NCI-H2081 treated with DMSO at 0.1 percent for 48 hours (cell line): ENCODE data around the gene ANKS4B.
"Not testable (repeated sequence)": the region's sequence is repeated elsewhere in the genome, so short reads cannot be mapped to it uniquely, and the experiment has no call there.

Source experiments
- DNase-seq: peaks from one replicate; lab custom pipeline; 2025; lab: John Stamatoyannopoulos, UW

ANKS4B gene

DNA sequence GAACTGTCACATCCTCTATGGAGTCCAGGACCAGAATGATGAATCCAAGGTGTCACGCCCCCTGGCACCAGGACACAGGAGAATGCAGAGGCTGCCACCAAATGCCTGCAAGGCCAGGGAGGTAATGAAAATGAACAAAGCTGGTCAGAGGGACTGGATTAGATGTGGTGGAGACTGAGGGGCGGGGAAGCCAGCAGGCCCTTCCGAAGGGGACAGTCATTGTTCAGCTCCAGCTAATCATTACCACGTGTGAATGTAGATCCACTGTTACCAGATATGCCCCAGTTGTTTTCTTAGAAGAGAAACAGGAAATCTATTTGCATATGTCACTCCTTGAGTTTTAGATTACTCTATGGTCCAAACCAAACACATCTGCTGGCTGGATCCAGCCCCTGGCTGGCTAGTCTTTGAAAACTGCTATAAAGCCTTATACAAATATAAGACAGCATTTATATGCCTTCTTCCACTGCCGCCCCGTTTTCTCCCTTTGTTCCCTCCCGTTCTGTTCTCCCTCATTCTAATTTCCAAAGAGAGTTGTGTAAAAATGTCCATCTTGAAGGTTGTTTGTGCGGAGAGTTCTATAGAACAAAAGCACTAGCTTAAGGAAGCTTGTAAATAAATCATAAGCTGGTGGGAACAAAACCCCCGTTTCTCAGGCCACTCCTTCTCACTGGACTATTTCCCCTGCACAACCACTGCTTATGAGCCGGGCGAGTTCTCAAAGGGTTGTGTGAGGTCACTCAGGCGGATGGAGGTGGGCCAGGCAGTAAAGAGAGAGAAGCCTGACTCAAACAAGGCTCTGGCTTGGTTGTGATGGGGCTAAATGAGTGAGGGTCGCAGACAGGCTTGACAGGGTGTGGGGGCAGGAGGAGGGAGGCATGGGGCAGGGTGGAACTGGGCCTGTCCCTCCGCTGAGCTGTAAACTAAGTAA, 30.4 kb downstream of the ANKS4B start:
- DNase-seq = no peak

DNA sequence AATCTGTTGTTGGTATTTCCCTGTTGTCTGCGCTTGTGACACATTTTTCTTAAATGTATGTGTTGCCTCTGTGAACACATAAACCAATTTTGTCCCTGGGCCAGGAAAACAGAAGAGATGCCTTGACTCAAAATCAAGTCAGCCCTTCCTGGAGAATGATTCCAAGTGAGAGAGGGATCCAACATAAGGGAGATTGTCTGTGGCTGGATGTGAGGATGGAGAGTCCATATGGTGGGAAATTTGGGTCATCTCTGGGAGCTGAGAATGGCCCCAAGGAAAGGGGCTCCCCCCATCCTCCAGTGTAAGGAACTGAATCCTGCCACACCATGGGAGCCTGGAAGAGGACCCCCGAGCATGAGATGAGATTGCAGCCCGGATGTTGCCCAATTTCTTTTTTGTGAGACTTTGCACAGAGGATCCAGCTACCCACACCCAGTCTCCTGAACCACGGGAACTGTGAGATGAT, 31.1 kb downstream of the ANKS4B start:
- no peak for DNase-seq

DNA sequence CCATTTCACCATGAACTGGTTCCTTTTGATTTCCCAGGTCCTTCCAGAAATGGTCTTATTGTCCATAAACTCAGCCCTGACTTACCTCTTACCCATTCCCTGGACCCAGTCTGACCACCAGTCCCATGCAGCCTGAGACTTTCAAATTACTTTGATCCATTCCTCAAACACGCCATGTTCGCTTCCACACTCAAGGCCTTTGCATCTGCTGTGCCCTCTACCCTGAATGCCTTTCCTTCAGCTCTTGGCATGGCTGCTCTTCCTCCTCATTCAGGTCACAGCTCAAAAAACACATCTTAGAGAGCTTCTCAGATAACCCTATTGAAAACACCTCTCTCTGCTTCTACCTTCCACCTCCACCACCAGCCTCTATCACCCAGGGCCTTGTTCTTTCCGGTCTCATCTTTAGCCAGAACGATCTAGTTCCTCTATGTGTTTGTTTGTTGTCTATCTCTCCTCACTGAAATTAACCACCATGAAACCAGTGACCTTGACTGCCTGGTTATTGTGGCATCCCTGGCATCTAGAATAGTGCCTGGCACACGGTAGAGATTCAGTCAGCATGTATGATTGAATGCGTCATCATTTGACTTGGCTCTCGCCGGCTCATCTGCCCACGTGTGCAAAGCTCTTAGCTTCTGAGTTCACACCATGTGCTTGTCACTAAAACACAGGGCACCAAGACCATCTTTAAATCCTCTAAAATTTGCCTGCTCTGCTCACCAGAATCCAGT, 31.8 kb downstream of the ANKS4B start:
- no peak for DNase-seq

DNA sequence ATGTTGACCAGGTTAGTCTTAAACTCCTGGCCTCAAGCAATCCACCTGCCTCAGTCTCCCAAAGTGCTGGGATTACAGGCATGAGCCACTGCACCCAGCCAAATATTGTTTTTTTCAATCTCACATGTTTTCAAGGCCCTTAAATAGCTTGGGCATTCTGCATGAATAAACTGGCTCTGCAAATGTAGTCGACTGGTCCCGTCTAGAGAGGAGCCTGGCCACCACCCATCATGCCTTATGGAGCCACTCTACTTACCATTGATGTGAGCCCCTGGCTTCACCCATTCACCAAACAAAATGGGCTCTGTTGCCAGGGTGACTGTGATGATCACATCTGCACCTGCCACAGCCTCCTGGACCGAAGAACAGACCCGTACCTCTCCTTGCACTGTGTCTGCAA, 33.8 kb downstream of the ANKS4B start:
- DNase-seq = no peak

DNA sequence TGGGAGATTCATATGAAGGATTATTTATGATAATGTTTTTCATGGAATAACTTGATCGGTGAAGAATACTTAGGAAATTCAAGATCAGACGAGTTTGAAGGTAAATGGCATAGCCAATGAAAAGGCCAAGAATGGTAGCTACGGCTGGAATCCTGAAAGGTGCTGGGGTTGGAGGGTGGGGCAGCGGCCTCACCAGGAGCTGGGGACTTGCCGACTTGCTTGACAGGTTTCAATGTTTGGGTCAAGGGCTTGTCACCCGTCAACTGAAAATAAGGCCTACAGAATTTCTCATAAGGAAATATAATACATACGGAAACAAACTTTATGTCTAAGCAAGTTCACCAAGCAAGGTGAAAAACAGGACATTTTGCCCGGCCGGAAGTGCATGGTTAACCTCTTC, 34.7 kb downstream of the ANKS4B start:
- DNase-seq = no peak

DNA sequence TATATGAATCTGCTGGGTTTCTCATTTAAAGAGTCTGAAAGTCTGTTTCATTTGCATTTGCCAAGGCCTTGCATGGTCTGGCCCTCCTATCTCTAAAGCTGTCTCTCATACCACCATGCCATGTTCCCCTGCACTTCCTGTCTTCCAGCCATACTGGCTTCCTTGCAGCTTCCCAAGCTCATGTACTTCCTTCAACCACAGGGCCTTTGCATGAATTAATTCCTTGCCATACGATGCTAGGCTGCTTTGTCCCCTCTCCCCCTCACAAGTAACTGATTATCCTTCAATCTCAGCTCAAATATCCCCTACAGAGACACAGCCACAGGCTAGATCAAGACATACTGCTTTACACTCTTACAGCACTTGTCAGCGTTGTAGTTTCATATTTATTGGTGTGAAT, 38.8 kb downstream of the ANKS4B start:
- no peak for DNase-seq

DNA sequence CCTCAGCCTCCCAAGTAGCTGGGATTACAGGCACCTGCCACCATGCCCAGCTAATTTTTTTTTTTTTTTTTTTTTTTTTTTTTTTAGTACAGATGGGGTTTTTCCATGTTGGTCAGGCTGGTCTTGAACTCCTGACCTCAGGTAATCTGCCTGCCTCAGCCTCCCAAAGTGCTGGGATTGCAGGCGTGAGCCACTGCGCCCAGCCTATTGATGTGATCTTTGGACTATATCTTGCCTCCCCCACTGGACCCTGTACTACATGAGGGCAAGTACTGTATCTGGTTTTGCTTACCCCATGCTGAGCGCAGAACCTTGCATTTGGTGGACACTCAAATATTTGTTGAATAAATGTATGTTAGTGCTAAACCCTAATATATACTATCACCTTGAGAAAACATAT, 39.3 kb downstream of the ANKS4B start:
- DNase-seq = not testable (repeated sequence)

DNA sequence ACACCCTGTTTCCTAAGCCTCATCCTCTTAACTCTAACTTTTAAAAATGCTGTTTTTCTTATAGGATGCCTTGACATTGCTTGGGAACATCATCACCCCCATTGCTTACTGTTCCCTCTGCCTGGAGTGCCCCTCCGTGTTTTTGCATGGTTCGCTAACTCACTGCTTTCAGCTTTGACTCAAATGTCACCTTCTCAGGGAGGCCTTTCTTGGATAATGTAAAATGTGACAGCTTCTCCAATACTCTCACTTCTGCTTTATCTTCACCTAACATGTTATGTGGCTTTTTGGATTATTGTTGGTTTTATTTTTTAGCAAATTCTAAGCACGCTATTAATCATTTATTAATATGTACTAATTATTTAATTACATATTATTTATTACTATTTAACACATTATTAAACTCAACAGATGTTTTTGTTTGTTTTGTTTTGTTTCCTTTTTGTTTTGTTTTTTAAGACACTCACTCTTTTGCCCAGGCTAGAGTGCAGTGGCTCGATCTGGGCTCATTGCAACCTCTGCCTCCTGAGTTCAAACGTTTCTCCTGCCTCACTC, 40.8 kb downstream of the ANKS4B start:
- DNase-seq = no peak

DNA sequence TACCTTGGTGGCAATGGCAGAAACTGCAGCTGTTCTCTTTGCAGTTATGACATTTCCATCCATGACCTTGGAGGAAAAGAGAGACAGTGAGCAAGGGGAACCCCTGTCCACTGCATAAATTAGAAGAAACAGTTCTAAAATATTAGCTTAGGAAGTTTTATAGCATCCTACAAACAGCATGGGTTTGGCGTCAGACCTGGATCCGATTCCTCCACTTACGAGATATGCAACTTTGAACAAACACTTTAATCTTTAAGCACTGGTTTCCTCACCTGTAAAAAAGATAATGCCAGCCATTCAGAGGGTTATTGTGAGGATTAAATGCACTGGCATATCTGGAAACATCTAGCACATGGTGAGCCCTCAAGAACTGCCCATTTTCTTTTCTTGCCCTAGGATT, 42.0 kb downstream of the ANKS4B start:
- no peak for DNase-seq

DNA sequence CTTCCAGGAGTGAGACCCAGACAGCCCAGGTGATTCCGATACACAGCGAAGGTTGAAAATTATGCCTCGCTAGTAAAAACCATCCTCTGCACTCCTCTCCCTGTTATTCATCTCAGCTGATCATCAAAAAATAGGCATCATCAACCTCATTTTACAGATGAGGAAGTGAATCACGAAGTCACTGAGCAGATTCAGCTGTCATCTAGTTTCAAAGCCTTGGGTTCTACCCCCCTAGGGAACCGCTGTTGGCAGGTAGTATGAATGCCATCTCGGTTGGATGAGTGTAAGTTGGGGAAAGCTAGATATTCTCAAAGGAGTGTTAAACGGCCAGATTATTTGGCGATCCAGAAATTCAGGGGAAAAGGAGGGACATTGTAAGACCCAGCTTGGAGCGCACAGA, 42.6 kb downstream of the ANKS4B start:
- DNase-seq = no peak

DNA sequence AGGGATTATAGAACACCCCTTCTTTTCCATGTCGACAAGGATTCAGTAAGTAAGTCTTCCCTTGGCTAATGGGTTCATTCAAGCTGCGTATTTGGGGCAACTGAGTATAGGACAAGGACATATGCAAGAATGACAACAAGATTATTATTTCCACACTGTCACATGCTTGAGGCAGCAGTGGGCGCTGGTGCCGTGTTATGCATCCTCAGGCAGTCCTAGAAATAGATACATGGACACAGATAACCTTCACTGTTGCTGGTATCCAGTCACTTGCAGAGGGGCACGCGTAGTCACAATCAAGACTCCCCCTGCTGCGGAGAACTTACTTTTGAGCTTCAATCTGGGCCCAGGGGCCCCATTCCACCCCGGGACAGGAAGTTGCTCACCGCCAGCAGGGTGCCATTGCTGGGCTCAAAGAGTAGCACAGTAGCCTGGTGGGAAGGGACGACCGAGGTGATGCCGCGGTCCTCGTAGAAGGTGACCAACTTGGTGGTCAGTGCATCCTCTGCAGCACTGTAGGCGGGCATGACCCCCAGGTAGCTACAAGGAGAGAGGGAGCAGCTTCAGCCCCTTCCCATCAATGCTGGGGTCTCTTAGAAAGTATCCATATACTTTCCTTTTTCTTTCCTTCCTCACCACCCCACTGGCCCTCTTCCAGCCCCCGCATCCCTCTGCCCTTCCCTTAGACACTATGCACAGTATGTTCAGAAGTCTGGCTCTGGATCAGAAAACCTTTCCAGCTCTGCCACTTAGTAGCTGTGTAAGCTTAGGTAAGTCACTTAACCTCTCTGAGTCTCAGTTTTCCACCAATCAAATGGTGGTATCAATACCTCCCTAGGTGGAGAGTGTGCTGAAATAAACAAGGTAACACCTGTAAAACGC, 43.8 kb downstream of the ANKS4B start:
- DNase-seq = no peak

DNA sequence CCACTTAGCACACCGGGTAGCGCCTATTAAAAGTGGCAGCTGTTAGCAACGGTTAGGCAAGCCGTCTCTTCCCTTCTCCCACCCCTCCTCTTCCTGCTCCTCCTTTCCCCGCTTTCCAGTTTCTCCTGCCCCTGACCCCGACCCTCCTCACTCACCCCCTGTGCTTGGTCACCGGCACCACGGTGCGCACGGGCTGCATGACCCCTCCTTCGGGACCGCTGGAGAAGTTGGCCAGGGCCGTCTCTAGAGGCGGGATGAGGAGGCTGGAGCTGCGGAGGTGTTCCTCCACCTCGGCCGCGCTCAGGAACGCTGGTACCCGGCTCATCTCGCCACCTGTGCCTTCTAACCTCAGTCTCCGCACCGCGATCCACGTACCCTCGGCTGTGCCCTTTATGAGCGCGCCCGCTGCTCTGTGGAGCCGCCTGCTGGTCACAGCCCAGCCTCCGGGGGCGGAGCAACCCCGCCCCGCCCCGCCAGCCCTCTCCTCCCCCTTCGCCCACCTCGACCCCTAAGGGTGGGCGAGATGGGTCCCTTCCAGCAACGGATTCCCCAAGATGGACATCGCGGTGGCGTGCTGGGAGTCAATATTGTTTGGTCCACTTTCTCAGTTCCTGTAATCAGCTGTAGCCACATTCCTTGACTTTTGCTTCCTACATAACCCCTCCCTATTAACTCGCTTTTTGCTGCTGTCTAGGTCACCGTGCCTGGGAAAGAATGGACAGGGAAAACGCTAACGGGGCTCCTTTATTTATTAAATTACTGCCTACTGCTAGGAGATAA, 44.6 kb downstream of the ANKS4B start, which contains the start of gene CRYM:
TSS of gene CRYM (minus strand) at position 364 of the 780 bp plus-strand sequence. CDS start at position 325, 39 bp downstream.
- DNase-seq = no peak

DNA sequence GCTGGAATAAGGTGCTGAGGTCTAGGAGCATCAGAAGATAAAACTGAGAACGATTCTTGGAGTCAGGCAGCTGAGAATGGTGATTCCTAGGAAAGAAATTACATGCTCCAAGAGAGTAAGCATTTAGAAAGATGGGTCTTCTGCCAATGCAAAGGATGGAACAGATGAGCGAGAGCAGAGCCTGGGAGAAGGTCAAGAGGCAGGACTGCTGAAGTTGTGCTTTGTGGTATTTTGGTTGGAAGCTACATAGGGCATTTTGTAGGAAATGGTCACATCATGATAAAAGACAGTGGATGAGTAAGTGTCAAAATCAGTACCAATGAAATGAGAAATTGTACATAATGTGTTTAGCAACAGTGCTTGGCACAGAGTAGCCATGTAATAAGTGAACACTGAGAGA, 46.0 kb downstream of the ANKS4B start:
- no peak for DNase-seq

DNA sequence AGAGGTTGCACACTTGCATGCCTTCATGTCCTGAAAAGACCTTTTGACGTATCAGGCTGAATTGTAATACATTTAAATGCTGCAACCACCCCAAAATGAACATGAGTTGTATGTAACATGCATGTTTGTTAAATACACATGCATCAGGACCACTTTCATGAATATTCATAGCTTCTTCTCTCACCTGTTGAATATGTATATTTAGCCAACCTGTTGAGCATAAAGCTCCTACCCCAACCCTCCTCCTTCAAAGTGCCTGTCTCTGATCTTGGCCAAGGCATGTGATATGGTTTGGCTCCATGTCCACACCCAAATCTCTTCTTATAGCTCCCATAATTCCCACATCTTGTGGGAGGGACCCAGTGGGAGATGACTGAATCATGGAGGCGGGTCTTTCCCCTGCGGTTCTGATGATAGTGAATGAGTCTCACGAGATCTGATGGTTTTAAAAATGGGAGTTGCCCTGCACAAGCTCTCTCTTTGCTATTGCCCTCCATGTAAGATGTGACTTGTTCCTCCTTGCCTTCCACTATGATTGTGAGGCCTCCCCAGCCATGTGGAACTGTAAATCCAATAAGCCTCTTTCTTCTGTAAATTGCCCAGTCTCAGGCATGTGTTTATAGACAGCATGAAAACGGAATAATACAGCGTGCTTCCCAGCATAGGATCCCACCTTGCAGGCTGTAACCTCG, 48.3 kb downstream of the ANKS4B start:
- no peak for DNase-seq

DNA sequence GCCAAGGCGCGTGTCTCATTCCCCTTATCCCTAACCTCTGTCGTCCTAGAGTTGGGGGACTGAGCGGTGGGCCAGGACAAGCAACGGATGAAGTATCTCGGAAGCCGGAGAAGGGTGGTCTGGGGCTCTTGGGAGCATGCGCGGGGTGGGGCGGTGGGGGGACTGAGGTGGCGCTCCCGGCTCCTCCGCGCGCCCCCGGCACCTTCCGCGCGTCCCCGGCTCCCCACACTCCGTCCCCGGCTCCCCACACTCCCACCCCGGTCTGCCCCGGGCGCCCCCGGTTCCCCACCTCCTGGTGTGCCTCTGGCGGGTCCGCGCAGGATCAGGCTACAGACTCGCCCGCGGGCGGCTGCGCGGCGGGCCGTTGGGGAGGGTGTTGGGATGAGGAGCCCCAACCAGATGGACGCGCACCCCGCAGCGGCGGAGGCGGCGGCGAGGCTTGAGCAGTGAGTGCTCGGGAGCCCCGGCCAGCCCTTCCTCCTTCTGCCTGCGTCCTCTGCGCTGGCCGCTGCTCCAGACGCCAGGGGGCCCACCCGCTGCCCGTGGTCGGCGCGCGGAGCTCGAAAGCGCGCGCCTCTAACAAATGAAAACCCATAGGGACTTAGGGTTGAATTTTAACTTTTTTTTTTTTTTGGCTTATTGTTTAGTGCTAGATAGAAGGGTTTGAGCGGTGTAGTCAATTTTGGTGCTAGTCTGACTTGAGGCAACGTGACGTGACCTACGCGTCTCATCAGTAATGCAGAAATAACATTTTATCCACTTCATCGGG, 50.2 kb downstream of the ANKS4B start:
- no peak for DNase-seq

DNA sequence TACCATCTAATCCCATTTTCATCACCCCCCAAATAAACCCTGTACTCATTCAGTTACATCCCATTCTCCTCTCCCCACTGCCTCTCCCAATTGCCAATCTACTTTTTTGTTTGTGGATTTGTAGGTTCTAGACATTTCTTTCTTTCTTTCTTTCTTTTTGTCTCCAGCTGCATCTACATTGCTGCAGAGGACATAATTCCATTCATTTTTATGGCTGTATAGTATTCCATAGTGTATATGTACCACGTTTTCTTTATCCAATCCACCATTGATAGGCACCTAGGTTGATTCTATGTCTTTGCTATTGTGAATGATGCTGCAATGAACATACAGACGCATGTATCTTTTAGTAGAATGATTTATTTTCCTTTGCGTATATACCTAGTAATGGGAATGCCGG, 50.9 kb downstream of the ANKS4B start:
- no peak for DNase-seq

DNA sequence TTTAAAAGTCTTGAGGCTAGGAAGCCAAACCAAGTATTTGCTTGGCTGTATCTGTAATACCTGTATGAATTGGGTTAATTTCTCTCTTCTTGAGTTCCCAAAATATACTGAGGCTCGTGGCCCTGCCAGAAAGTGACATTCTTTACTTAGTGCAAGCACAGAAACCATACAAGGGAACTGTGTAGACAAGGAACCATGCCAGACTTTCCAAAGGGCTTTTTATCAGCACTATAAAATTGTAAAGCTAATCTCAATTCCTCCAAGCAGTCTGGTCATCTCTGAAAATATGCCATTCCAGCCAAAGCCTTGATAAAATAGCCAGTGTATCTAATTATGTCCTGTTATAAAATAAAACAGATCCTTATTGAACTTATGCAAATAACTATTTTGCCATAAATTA, 51.8 kb downstream of the ANKS4B start:
- no peak for DNase-seq

DNA sequence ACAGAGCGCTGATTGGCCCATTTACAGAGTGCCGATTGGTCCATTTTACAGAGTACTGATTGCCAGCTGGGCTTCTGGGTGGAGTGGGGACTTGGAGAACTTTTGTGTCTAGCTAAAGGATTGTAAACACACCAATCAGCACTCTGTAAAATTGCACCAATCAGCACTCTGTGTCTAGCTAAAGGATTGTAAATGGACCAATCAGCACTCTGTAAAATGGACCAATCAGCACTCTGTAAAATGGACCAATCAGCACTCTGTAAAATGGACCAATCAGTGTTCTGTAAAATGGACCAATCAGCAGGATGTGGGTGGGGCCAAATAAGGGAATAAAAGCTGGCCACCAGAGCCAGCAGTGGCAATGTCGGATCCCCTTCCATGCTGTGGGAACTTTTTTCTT, 56.3 kb downstream of the ANKS4B start:
- DNase-seq = not testable (repeated sequence)

DNA sequence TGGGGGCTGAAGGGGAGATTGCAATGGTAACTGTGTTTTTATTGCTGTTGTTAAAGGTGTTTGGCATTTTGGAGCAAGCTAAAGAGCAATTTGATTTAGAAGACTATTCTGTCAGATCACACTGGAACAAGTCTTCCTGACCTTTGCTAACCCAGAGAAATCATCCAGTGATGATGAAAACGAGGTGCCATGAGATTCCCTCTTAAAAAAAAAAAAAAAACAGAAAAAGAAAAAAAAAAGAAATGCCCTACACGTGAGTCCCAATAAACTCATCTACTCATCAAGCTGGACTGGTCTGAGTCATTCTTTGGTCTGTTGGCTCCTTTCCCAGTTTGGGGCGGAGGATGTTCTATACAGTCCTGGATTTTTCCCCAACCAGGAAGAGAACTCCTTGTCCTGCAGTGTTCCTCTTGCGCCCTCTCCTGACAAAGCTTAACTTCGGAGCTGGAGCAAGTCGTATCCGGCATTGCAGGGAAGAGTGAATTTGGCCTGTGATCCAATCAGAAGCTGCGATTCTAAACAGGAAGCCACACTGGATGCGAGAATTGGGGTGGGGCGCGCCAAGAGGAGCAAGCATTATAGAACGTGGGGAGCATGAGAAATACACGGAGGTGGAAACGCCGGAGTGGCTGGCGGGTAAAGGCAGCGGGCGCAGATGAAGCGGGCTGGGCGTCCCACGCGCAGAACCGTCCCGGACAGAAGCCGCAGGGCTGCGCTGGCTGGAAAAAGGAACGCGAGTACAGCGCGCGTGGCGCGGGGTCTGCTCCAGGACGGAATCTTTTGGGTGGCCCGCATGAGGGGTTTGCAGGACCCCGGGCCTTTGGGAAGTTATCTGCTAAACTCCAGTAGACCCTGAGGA, 67.0 kb downstream of the ANKS4B start:
- peak; percentile 79 for DNase-seq
